Erythroblast (primary cell): ENCODE measurements around the gene HAUS5.
"Not testable (repeated sequence)": the region's sequence is repeated elsewhere in the genome, so short reads cannot be mapped to it uniquely, and the experiment has no call there.

ENCODE experiments used
- DNase-seq, 2 experiments: peaks; one replicate each; lab custom pipeline; 2025; lab: John Stamatoyannopoulos, UW
- GATA1 ChIP-seq: IDR thresholded peaks from 2 replicates; pipeline ENCODE4 v1.6.1; 2011; ENCODE audit warnings: low read depth, mild to moderate bottlenecking, control low read depth, low read length, moderate library complexity
- POLR2A ChIP-seq: IDR thresholded peaks from 2 replicates; pipeline ENCODE4 v1.6.1; 2011; ENCODE audit warnings: mild to moderate bottlenecking, low read length

The HAUS5 gene

DNA sequence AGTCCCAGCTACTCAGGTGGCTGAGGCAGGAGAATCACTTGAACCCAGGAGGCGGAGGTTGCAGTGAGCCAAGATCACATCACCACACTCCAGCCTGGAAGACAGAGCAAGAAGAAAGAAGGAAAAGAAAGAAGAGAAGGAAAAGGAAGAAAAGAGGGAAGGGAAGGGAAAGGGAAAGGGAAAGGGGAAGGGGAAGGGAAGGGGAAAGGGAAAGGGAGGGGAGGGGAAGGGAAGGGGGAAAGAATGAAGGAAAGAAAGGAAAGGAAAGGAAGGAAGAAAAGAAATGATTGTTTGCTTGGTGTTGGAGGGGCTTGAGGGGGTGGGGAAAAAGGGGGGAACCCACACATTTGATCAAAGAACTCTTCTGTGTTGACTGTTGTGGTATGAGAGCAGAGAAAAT is 16.6 kb upstream of the HAUS5 start:
- TF ChIP-seq POLR2A (no peak), GATA1 (no peak)
- DNase-seq: no peak

DNA sequence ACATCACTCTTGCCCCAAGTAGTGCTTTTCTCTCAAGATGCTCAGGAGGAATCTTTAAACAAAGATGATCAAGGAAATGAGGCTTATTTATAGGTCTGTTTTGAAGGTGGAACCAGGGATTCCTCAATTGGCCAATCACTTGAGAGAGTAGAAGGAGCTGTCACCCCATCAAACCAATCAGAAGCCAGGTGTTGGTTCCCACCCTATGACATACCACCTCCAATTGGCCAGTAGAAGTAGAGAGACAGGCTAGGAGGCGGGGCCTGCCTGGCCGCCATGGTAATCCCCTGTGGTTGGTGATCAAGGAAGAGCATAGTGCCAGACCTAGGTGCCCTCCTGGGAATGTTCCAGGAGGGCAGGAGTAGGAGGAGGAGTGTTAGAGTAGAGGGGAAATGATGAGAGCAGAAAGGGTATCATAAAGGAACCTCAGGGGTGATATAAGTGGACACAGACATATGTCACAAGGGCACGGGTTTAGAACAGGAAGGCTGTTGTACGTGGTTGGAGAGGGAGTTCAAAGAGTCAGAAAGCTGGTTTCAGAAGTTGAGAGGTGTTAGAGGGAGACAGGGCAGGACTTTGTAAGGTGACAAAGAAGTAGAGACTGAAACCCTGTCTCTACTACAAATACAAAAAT is 16.1 kb upstream of the HAUS5 start:
- TF ChIP-seq POLR2A: no peak
- no peak for TF ChIP-seq GATA1
- peak in 1 of 2 experiments; percentile 24 for DNase-seq

DNA sequence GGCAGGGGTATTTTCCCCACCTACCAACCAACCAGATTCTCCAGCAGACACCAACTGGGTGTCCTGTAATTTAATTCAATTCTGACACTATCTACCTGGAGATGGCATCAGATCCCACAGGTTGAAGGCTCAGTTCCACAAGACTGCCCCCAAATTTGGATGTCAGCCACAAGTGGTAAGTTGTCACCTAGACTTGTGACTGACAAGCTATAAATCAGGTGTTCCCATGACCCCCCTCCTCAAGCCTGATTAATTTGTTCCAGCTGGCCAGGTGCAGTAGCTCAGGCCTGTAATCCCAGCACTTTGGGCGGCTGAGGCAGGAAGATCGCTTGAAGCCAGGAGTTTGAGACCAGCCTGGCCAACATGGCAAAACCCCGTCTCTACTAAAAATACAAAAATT is 10.6 kb upstream of the HAUS5 start:
- DNase-seq: no peak
- TF ChIP-seq GATA1 (no peak), POLR2A (no peak)

DNA sequence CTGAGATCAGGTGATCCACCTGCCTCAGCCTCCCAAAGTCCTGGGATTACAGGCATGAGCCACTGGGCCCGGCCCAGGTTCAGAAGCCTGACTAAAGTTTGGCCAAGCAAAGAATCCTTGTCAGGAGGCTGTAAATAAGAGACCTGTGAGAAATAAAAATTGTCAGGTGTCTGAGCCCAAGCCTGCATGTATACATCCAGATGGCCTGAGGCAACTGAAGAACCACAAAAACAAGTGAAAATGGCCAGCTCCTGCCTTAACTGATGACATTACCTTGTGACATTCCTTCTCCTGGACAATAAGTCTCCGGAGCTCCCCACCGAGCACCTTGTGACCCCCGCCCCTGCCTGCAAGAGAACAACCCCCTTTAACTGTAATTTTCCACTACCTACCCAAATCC is 8.1 kb upstream of the HAUS5 start:
- DNase-seq: not testable (repeated sequence)

DNA sequence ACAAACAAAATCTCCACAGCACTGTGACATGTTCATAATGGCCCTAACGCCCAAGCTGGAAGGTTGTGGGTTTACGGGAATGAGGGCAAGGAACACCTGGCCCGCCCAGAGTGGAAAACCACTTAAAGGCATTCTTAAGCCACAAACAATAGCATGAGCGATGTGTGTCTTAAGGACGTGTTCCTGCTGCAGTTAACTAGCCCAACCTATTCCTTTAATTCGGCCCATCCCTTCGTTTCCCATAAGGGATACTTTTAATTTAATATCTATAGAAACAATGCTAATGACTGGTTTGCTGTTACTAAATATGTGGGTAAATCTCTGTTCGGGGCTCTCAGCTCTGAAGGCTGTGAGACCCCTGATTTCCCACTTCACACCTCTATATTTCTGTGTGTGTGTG is 5.4 kb upstream of the HAUS5 start:
- not testable (repeated sequence) for DNase-seq

DNA sequence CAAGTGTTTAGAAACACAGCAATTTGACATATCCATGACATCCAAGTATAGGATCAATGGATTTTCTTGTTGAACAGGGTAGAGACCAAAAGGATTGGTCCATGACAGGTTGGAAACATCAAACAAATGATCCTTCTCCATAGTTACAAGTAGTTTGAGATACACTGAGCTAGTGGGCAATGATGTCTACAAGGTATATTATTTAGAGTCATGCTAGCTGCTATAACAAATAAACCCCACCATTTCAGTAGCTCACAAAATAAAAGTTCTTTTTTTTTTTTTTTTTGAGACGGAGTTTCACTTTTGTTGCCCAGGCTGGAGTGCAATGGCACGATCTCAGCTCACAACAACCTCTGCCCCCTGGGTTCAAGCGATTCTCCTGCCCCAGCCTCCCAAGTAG is 4.9 kb upstream of the HAUS5 start:
- DNase-seq: no peak
- TF ChIP-seq POLR2A (no peak), GATA1 (no peak)

DNA sequence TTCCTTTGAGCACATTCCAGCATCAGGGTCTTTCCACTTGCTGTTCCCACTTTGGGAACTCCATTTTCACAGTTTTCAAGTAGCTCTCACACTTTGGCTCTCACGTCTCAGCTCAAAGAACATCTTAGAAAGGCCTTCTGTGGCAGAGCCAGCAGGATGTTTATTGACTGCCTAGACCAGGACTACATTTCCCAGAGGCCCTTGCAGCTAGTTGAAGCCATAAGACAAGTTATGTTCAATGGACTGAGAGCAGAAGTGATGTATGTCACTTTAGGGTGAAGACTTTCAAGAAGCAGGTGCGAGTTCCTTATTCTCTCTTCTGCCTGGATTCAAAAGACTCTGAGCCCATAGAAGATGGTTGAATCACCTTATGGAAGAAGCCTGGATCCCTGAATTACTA is 4.3 kb upstream of the HAUS5 start:
- DNase-seq: no peak
- no peak for TF ChIP-seq POLR2A
- TF ChIP-seq GATA1: no peak

DNA sequence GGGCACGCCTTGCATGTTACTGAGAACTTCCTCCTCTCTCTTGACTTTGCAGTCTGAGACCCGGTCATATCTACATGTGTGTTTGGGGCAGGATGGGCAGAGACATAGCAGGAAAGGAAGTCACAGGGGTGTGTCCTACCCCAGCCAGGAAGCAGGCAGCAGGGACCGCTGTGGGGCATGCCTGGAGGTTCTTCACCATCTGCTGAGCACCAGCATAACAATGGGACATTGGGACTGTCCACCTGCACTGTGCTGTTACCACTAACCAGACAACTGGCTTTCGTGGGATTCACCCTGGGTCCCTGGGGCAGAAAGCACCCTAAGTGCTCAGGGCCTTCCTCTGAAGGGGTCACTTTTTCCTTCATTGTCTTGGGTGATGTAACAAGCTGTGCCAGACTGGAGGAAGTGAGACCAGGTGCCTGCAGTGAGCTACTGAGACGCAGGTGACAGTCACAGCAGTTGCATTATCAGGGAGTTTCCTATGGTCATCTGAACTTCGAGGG is 2.6 kb upstream of the HAUS5 start:
- no peak for DNase-seq

DNA sequence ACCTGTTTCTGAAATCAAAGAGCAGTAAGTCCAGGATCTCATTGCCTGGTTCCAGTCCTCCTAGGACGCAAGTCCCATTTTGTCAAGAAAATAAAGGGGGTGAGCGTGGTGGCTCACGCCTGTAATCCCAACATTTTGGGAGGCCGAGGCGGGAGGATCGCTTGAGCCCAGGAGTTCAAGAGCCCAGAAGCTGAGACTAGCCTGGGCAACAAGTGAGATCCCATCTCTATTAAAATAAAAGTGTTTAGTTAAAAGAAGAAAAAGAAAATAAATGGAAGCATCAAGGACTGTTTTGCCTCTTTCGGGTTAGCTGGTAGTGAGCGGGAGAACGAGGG is 344 bp upstream of the HAUS5 start:
- TF ChIP-seq GATA1 (no peak), POLR2A (no peak)
- no peak for DNase-seq

More for the DNA sequence above, 2.6 kb upstream of the HAUS5 start:
- no peak for TF ChIP-seq GATA1
- TF ChIP-seq POLR2A: no peak

DNA sequence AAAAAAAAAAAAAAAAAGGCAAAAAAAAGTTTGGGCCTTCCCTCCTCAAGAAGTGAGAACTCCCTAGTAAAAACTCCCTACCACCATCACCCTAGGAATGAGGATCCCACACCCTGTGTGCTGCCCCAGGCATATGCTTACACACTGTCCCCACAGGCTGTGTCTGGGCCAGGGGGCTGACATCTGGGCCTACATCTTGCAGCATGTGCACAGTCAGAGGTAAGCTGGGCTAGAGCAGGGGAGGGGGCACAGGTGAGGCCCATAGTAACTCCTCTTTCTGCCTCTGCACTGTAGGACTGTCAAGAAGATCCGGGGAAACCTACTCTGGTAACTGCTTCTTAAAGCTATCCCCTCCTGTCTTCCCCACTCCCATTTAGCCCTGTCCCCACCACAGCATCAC is 1.0 kb downstream of the HAUS5 start:
- TF ChIP-seq GATA1: no peak
- TF ChIP-seq POLR2A: no peak
- no peak for DNase-seq

DNA sequence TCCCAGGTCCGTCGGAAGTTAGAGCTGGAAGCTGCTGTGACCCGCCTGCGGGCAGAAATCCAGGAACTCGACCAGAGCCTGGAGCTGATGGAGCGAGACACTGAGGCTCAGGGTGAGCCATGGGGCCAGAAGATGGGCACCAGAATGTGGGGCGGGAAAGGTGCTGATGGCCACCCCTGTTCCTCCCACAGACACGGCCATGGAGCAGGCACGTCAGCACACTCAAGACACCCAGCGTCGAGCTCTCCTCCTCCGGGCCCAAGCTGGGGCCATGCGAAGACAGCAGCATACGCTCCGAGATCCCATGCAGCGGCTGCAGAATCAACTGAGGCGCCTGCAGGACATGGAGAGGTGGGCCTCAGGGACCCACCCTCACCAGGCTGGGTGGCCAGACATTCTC is 2.5 kb downstream of the HAUS5 start:
- no peak for DNase-seq
- TF ChIP-seq POLR2A (no peak), GATA1 (no peak)

DNA sequence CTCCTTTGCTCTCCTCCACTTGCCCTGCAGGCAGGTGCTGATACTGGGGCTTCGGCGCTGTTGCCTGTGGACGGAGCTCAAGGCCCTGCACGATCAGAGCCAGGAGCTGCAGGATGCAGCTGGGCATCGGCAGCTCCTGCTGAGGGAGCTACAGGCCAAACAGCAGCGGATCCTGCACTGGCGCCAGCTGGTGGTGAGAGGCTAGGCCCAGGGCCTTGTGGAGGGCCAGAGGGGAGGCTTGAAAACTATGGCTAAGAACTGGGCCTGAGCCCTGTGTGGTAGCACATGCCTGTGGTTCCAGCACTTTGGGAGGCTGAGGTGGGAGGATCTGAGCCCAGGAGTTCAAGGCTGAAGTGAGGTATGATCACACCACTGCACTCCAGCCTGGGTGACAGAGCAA is 6.3 kb downstream of the HAUS5 start:
- no peak for DNase-seq
- no peak for TF ChIP-seq GATA1
- no peak for TF ChIP-seq POLR2A

DNA sequence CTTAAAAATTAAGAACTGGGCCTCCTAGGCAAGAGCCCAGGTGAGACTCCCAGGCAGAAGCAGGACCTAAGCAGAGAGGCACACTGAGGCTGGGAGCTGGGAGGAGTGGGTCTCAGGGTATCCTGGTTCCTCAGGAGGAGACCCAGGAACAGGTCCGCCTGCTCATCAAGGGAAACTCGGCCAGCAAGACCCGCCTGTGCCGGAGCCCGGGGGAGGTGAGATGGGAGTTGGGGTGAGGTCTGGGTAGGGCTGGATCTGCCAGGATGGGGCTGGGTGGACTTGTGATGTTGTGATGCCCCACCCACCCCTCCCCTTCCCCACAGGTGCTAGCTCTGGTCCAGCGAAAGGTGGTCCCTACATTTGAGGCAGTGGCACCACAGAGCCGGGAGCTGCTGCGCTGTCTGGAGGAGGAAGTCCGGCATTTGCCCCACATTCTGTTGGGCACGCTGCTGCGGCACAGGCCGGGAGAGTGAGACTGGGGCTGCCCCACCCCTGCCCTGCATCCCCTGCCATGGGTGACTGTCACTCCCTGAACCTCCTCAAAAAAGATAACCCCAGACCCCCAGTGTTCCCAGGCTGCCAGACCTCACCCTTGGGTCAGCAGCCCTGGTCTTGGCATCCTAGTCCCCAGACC is 6.9 kb downstream of the HAUS5 start:
- TF ChIP-seq POLR2A: no peak
- TF ChIP-seq GATA1: no peak
- no peak for DNase-seq

DNA sequence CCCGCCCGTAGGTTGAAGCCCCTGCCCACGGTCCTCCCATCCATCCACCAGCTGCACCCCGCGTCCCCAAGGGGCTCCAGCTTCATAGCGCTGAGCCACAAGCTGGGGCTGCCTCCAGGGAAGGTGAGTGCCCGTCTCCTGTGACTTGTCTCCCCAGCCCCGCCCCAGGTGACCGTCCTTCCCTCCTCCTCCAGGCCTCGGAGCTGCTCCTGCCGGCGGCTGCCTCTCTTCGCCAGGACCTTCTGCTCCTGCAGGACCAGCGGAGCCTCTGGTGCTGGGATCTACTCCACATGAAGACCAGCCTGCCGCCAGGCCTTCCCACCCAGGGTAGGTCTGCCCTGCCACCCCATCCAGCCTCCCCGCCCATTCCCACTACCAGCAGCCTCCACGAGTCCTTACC is 7.5 kb downstream of the HAUS5 start:
- TF ChIP-seq GATA1 (no peak), POLR2A (no peak)
- no peak for DNase-seq

DNA sequence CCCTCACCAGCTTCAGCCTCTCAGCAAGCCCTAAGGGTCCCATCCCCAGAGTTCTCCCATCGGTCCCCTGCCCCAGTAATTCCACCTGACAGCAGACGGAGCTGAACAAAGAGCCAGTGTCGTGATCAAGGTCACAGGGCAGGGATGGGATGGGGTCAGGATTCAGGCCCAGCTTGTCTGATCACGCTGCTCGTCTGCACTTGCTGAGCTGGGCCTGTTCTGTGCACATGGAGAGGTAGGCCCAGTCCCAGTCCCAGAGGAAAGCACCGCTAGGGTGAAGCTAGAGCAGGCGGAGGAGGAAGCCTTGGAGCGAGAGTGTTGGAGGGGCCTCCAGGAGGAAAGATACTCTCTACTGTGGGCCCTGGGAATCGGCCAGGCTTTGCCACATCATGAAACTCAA is 9.2 kb downstream of the HAUS5 start:
- no peak for DNase-seq
- TF ChIP-seq POLR2A (no peak), GATA1 (no peak)

DNA sequence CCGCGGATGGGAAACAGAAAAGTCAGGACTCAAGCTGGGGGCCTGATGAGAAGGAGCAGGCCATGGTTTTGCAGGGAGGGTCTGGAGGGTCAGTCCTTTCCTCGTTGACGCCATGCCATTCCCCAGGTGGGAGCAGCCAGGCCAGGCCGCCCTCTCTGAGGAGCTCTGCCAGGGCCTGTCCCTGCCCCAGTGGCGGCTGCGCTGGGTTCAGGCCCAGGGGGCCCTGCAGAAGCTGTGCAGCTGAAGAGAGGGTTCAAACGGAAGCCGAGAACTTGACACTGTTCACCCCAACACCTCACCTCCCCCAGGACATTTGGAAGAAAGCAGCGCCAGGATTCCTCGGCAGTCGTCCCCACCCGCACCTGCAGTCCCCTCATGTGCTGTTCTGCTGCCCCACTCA is 10.2 kb downstream of the HAUS5 start:
- TF ChIP-seq GATA1: no peak
- no peak for TF ChIP-seq POLR2A
- no peak for DNase-seq
